ENCODE results near the gene SLC22A17. TPM values are rescaled to one million over a fixed set of nuclear protein-coding genes. Genes with fewer than 3 reads are reported as not detected.

Gene SLC22A17
- total and polyA plus RNA-seq, 2 of the 4 experiments (the other 2 are of a cell fraction) = 6.6 to 36.0 TPM

GRCh38 chr14:23361763-23362162 is 9.1 kb upstream of the SLC22A17 start:
- no TSS peak for BruUV-seq (replicated peaks)
- no peak overlapping the region for H2BK20ac ChIP-seq (ENCODE audit: low read depth, low read length)
- intact Hi-C loops (cut with micrococcal nuclease) (loop anchor here (1.0 kb wide), 1 partner anchor 33 kb away; no protein-coding TSS in a partner anchor), dilution Hi-C loops (cut with HindIII; ENCODE audit: low sequenced_read_pairs, unreplicated experiment) (no loop called here), in situ Hi-C loops (cut with MboI; ENCODE audit: low sequenced_read_pairs) (no loop called here)
- no peak overlapping the region for H3K4me2 ChIP-seq (ENCODE audit: low read depth, low read length)
- H2BK120ac ChIP-seq (ENCODE audit: low read depth, low read length) = no peak overlapping the region
- H3K14ac ChIP-seq (replicated peaks; ENCODE audit: low read depth, low read length) = no peak overlapping the region
- H3K9ac ChIP-seq (ENCODE audit: low read depth, low read length) = no peak overlapping the region
- no peak overlapping the region for H3K56ac ChIP-seq (ENCODE audit: extremely low read depth, insufficient read depth, low read length)
- H2AK5ac ChIP-seq (ENCODE audit: low read depth, low read length) = no peak overlapping the region
- DNase-seq = no peak
- H3K4ac ChIP-seq (ENCODE audit: low read depth, low read length) = no peak overlapping the region
- no peak overlapping the region for H2AFZ ChIP-seq (replicated peaks; ENCODE audit: low read length, poor library complexity)
- H4K8ac ChIP-seq (ENCODE audit: low read depth in 2 of 2, low read length in 2 of 2) = no peak overlapping the region
- H3K23ac ChIP-seq (ENCODE audit: low read depth, low read length) = no peak overlapping the region
- H2BK5ac ChIP-seq (ENCODE audit: low read depth, low read length, poor library complexity, severe bottlenecking) = no peak overlapping the region
- ATAC-seq (ENCODE audit: low read depth) = no peak
- peaks cover 26% of the 10 kb centered on the region for H3K36me3 ChIP-seq (ENCODE audit: control insufficient read depth, insufficient read depth, low read length)
- no peaks in the 10 kb centered on the region for H3K27me3 ChIP-seq (ENCODE audit: control insufficient read depth, insufficient read depth, low read length)
- no peak overlapping the region for H3K18ac ChIP-seq (ENCODE audit: low read depth, low read length)
- TF ChIP-seq FOS (IDR thresholded peaks at IDR 0.05; ENCODE audit: low read depth, low read length) (no peak), RCOR1 (IDR thresholded peaks at IDR 0.05; ENCODE audit: insufficient replicate concordance, low read length) (no peak), CTCF (conservative IDR thresholded peaks at IDR 0.05; ENCODE audit: low read depth, low read length) (no peak), MAFK (IDR thresholded peaks at IDR 0.05; ENCODE audit: low read depth, low read length) (no peak), SMC3 (IDR thresholded peaks at IDR 0.05; ENCODE audit: low read depth, low read length) (no peak), MAZ (IDR thresholded peaks at IDR 0.05; ENCODE audit: borderline replicate concordance, low read depth, low read length) (no peak), MXI1 (IDR thresholded peaks at IDR 0.05; ENCODE audit: borderline replicate concordance, low read depth, low read length) (no peak), RAD21 (IDR thresholded peaks at IDR 0.05; ENCODE audit: low read length) (no peak), CHD1 (IDR thresholded peaks at IDR 0.05; ENCODE audit: low read depth, low read length) (no peak), ELK1 (IDR thresholded peaks at IDR 0.05; ENCODE audit: borderline replicate concordance, low read depth, low read length) (no peak)
- H2BK15ac ChIP-seq (ENCODE audit: low read depth, low read length) = no peak overlapping the region
- no CpG with 5 or more reads among the region's 6 CpGs for WGBS, 2 experiments (ENCODE audit: extremely low coverage in 2 of 2, insufficient read length in 1 of 2)
- no peak overlapping the region for H4K91ac ChIP-seq (ENCODE audit: insufficient read depth, low read depth, low read length)
- peaks cover 13 to 37% of the 10 kb centered on the region in 2 experiments; a peak in 3 of 4 replicates for H3K79me1 ChIP-seq (ENCODE audit: low read depth in 1 of 2, low read length in 2 of 2)
- ChIA-PET POLR2A (ENCODE audit: unreplicated experiment) (no interaction called here), CTCF (interaction anchor here (1.0 to 2.5 kb wide), 2 partner anchors 10 to 18 kb away, joined by 3 to 8 read pairs; partner anchors contain the start of gene SLC22A17)
- no peak overlapping the region for H3K27ac ChIP-seq (ENCODE audit: insufficient read depth, low read length)
- peaks cover 5% of the 10 kb centered on the region; the same call in 1 of the 2 replicates for H3K9me1 ChIP-seq (ENCODE audit: insufficient read depth, low read length)
- H4K5ac ChIP-seq (ENCODE audit: low read depth, low read length) = no peak overlapping the region
- H4K20me1 ChIP-seq (ENCODE audit: insufficient read depth, low read length) = peaks cover 12% of the 10 kb centered on the region; the same call in 1 of the 2 replicates
- H2AK9ac ChIP-seq (replicated peaks; ENCODE audit: low read depth, low read length, poor library complexity) = no peak overlapping the region
- no peaks in the 10 kb centered on the region for H3K9me3 ChIP-seq (ENCODE audit: control insufficient read depth, insufficient read depth, low read length)
- H3K4me3 ChIP-seq (ENCODE audit: insufficient read depth, low read depth, low read length) = no peak overlapping the region
- peaks cover 4% of the 10 kb centered on the region for H3K4me1 ChIP-seq (ENCODE audit: control insufficient read depth, insufficient read depth, low read length)
